Posterior cingulate gyrus (tissue), 11 donors: ENCODE data around the gene LEPR.
"Not testable (repeated sequence)": the region's sequence is repeated elsewhere in the genome, so short reads cannot be mapped to it uniquely, and the experiment has no call there.

Source experiments
- DNase-seq, 10 donors: peaks; one replicate each; pipeline versions ENCODE4 v3.0.0 to v3.0.0-alpha.2; 2020 to 2021; ENCODE audit warnings: mixed read lengths in 3 of 10
- intact Hi-C: fragments of 100-400 bp; cut with DNase I; formaldehyde crosslinking; loops from one replicate; pipeline ENCODE4 v1.15.1; 2023

Gene LEPR

GRCh38 chr1:65420590-65421350 lies at the start of gene LEPR, which contains the start of gene LEPROT:
Gene LEPR, plus strand, starts transcription at chr1:65420668. Its CDS starts 144,898 bp downstream, at chr1:65565566.
Gene LEPROT, plus strand, starts transcription at chr1:65420668. Its CDS starts 57 bp downstream, at chr1:65420725.
- intact Hi-C loops, result loop anchor here (5.0 kb wide), 2 partner anchors 113 to 158 kb away; partner anchors contain the start of gene DNAJC6
- DNase-seq, result peak in 1 of 10 donors; percentile 3

- intact Hi-C loops, result loop anchor here (10.0 kb wide), 1 partner anchor 57 kb away; no protein-coding TSS in a partner anchor
- DNase-seq, result no peak
Measured at GRCh38 chr1:65371544-65371943, 48.9 kb upstream of the LEPR start.

GRCh38 chr1:65372557-65372956 lies 47.9 kb upstream of the LEPR start:
- no peak for DNase-seq
- intact Hi-C loops, result loop anchor here (10.0 kb wide), 1 partner anchor 58 kb away; no protein-coding TSS in a partner anchor

- intact Hi-C loops, result loop anchor here (10.0 kb wide), 1 partner anchor 63 kb away; no protein-coding TSS in a partner anchor
- no peak for DNase-seq
Measured at GRCh38 chr1:65377496-65378246, 42.8 kb upstream of the LEPR start.

GRCh38 chr1:65378247-65378946 lies 42.1 kb upstream of the LEPR start:
- DNase-seq, result no peak
- intact Hi-C loops, result loop anchor here (10.0 kb wide), 1 partner anchor 64 kb away; no protein-coding TSS in a partner anchor

GRCh38 chr1:65384426-65384825 lies 36.0 kb upstream of the LEPR start:
- intact Hi-C loops, DNase-seq: not testable (repeated sequence)

GRCh38 chr1:65386439-65386838 lies 34.0 kb upstream of the LEPR start:
- intact Hi-C loops, result no loop called here
- DNase-seq, result peak in 6 of 10 donors; percentile 8 to 77 (median 14)

GRCh38 chr1:65387821-65388220 lies 32.6 kb upstream of the LEPR start:
- intact Hi-C loops, result no loop called here
- no peak for DNase-seq

- no peak for DNase-seq
- intact Hi-C loops, result no loop called here
Measured at GRCh38 chr1:65388908-65389695, 31.4 kb upstream of the LEPR start.

GRCh38 chr1:65392497-65392896 lies 28.0 kb upstream of the LEPR start:
- no peak for DNase-seq
- intact Hi-C loops, result no loop called here

- no peak for DNase-seq
- intact Hi-C loops, result no loop called here
Measured at GRCh38 chr1:65393347-65393746, 27.1 kb upstream of the LEPR start.

GRCh38 chr1:65393928-65394327 lies 26.5 kb upstream of the LEPR start:
- DNase-seq, result no peak
- intact Hi-C loops, result no loop called here

GRCh38 chr1:65395887-65396612 lies 24.4 kb upstream of the LEPR start:
- DNase-seq, result no peak
- intact Hi-C loops, result no loop called here

- intact Hi-C loops, result no loop called here
- no peak for DNase-seq
Measured at GRCh38 chr1:65398083-65398482, 22.4 kb upstream of the LEPR start.

GRCh38 chr1:65399003-65399402 lies 21.5 kb upstream of the LEPR start:
- DNase-seq, result no peak

GRCh38 chr1:65401612-65402011 lies 18.9 kb upstream of the LEPR start:
- DNase-seq, result peak in 1 of 10 donors; percentile 61
- intact Hi-C loops, result no loop called here

More at GRCh38 chr1:65399003-65399402, 21.5 kb upstream of the LEPR start:
- intact Hi-C loops, result no loop called here

- DNase-seq, result no peak
- intact Hi-C loops, result no loop called here
Measured at GRCh38 chr1:65404941-65405340, 15.5 kb upstream of the LEPR start.

- intact Hi-C loops, result no loop called here
- DNase-seq, result no peak
Measured at GRCh38 chr1:65407877-65408276, 12.6 kb upstream of the LEPR start.

GRCh38 chr1:65409314-65409713 lies 11.2 kb upstream of the LEPR start:
- intact Hi-C loops, result no loop called here
- DNase-seq, result no peak
